Heart right ventricle (tissue), 16 donors: Measurements from ENCODE around the gene MYO3B. TPM values are rescaled to one million over a fixed set of nuclear protein-coding genes. Genes with fewer than 3 reads are reported as not detected.

Source experiments
- ATAC-seq, 8 donors: fragments of 200-7000 bp; cut with Tn5 transposase; one replicate each; pipeline ENCODE4 v1.9.1; 2020; ENCODE audit warnings: mild to moderate bottlenecking in 8 of 8, moderate library complexity in 8 of 8, moderate number of reproducible peaks in 1 of 8
- DNase-seq, 2 donors: peaks; one replicate each; pipeline ENCODE4 v3.0.0-alpha.2; 2020
- H3K27ac ChIP-seq, 10 donors: fragments of 200-600 bp; sonication (generic) in 2 of 10; one replicate each; pipeline versions ENCODE4 v1.5.0 to v1.8.0; 2020 to 2022; ENCODE audit warnings: mild to moderate bottlenecking in 3 of 10
- H3K27me3 ChIP-seq, 7 donors: fragments of 200-600 bp; one replicate each; pipeline ENCODE4 v1.8.0; 2021 to 2022; ENCODE audit warnings: mild to moderate bottlenecking in 2 of 7
- H3K36me3 ChIP-seq, 9 donors: fragments of 200-600 bp; sonication (generic) in 1 of 9; one replicate each; pipeline versions ENCODE4 v1.5.0 to v1.8.0; 2020 to 2022; ENCODE audit warnings: mild to moderate bottlenecking in 2 of 9
- H3K4me1 ChIP-seq, 9 donors: fragments of 200-600 bp; sonication (generic) in 1 of 9; one replicate each; pipeline versions ENCODE4 v1.5.0 to v1.8.0; 2020 to 2022; ENCODE audit warnings: mild to moderate bottlenecking in 4 of 9
- H3K4me3 ChIP-seq, 10 donors: fragments of 200-600 bp; sonication (generic) in 2 of 10; one replicate each; pipeline versions ENCODE4 v1.5.0 to v1.8.0; 2020 to 2022; ENCODE audit warnings: mild to moderate bottlenecking in 7 of 10, moderate library complexity in 2 of 10
- H3K9me3 ChIP-seq, 11 donors: fragments of 200-600 bp in 10 of 11; sonication (generic) in 2 of 11; one replicate each; pipeline versions ENCODE4 v1.5.0 to v1.8.0; 2013 to 2022; ENCODE audit warnings: mild to moderate bottlenecking in 2 of 11, control low read depth in 1 of 11, moderate library complexity in 1 of 11
- CTCF ChIP-seq, 9 donors: fragments of 200-600 bp; sonication (generic) in 2 of 9; IDR thresholded peaks; one replicate each; pipeline versions ENCODE4 v1.5.0 to v1.8.0; 2021 to 2022; ENCODE audit warnings: antibody characterized with exemption in 9 of 9, mild to moderate bottlenecking in 5 of 9, moderate library complexity in 1 of 9
- WGBS, 2 donors: extraction: QIAGEN DNeasy Blood & Tissue Kit; methylation state at CpG; one replicate each; pipeline ENCODE4 v1.1.7; 2013; ENCODE audit warnings: inconsistent platforms in 1 of 2; 5-methylcytosine and 5-hydroxymethylcytosine counted together
- intact Hi-C, 10 donors: fragments of 100-400 bp; cut with DNase I; formaldehyde crosslinking; loops; one replicate each; pipeline versions ENCODE4 v1.11.1 to v1.14.2; 2022
- polyA plus RNA-seq, 2 donors: library from polyadenylated mRNA; stranded (reverse); fragments of 200-250 nt; gene quantifications; one replicate each; pipeline ENCODE4 v1.2.3, GENCODE V29; 2013
- total RNA-seq, 10 donors: library from RNA; stranded (reverse); fragmentation: NEBNext Ultra II Directional in 3 of 10; extraction: Animal tissue kit (Norgen Biotek cat#: 25700) in 3 of 10; gene quantifications; one replicate each; pipeline versions ENCODE4 v1.2.1 to v1.2.4, GENCODE V29; 2021 to 2023
- donor health status: Arrhythmogenic right ventricular cardiomyopathy.
- donor health status: ischemic (EF 13 %, LVEDD 7.1; RV severe dilation, severe dysfunction).
- donor health status: healthy with polysubstance abuse.
- donor health status: DM: no; HTN: yes; CAD: no.
- donor health status: DM: no; HTN: no; CAD: no.
- donor health status: ischemic (EF 25% LVEDD 6.9; RV normal size, moderate dysfunction).
- donor health status: ischemic (EF 25% LVEDD 5.7; RV mildly dilated, moderate dysfunction).
- donor health status: healthy.
- donor health status: DM: yes; HTN: yes; CAD: no.
- donor health status: Ischemic cardiomyopathy.
- donor health status: ischemic (EF 35%, LVEDD 5.7; RV mildly dilated, moderate dysfunction).
- donor health status: nonischemic (EF 11% LVEDD 7.7; RV severe dilation, severe dysfunction).
- donor health status: DM: yes; HTN: yes; CAD: no.
- donor health status: PGD.
- donor health status: ischemic (EF 29% LVEDD 5.4; RV normal size, mild dysfunction).
- donor health status: nonischemic (EF 23%, LVEDD 6.1; RV moderate dilation, normal function).

MYO3B gene
- total and polyA plus RNA-seq, 12 donors = 0.05 to 0.21 (median 0.09) TPM; not detected in 8

DNA sequence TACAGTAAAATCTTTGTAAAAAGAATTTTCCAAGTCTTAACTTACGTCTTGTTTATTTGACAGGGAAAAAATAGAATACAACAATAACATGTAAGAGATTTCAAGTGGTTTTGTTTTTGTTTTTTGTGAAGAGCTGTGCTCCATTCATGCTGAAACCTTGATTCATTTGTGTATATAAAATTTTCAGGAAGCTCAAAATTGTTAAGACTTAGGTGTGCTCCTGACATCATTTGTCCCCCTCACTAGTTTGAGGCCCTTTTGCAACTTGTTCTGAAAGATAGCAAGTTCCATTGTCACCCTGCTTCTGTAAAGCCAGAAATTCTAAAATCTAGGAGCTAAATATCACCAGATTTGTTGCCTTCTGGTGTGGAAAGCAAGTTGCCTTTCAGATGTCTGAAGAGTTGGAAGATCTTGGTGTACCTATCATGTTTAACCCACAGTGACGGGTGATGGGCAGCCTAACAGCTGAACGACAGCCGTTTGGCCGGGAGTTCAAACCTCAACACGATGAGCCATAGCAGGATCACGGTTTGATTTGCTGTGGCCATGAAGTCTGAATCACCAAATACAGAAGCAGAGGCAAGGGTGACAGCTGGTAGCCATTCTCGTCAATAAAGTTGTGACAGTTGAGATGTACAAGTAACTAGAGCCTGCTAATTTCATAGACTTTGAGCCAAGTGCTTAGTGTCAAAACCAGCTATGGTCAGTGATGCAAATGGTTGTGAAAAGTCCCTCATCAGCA, 331.7 kb downstream of the MYO3B start:
- no peak overlapping the region for H3K4me3 ChIP-seq
- intact Hi-C loops = loop anchor here in 2 of 10 donors (10.0 kb wide), 1 partner anchor 205 kb away; the partner anchor contains the start of gene SP5 (in 2 of the 2)

DNA sequence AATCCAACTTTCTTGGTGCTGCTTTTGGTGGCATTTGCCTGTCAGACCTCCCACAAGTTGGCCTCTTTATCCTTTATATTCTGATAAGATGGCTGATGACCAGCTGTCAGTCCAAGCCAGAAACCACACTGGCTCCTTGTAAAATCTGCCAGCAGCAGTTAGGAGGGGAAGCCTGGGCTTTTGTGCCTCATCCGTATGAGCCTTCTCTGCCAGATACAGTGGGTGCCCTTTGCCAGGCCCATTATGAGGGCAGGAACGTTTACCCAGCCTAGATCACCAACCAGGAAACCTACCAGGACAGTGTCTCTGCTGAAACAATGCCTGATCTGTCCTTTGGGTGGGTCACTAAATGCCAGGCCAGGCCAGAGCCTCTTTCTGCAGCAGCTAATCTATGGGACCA, 334.3 kb downstream of the MYO3B start:
- Histone ChIP-seq H3K4me3 (no peak overlapping the region), H3K27ac (peak overlapping the region in 1 of 10 donors; percentile 26), H3K27me3 (peaks cover 0 to 9% (median 0%) of the 10 kb centered on the region in 7 donors), H3K9me3 (no peaks in the 10 kb centered on the region), H3K4me1 (peaks cover 0 to 22% (median 5%) of the 10 kb centered on the region in 9 donors), H3K36me3 (no peaks in the 10 kb centered on the region)
- WGBS, 2 donors = 38 to 44% methylated on average over 2 of the region's 2 CpGs
- ATAC-seq (peak in 1 of 8 donors; percentile 22), DNase-seq (no peak)
- intact Hi-C loops = no loop called here
- no peak for TF ChIP-seq CTCF (IDR thresholded peaks at IDR 0.05)

More for the DNA sequence above, 331.7 kb downstream of the MYO3B start:
- no peak for ATAC-seq
- H3K9me3 ChIP-seq = no peaks in the 10 kb centered on the region
- H3K27ac ChIP-seq = no peak overlapping the region
- no peaks in the 10 kb centered on the region for H3K36me3 ChIP-seq
- no peak for TF ChIP-seq CTCF (IDR thresholded peaks at IDR 0.05)
- peaks cover 2 to 43% (median 15%) of the 10 kb centered on the region in 9 donors for H3K4me1 ChIP-seq
- H3K27me3 ChIP-seq = peaks cover 0 to 14% (median 0%) of the 10 kb centered on the region in 7 donors
- 93 to 94% methylated on average over 8 of the region's 8 CpGs for WGBS, 2 donors
- no peak for DNase-seq

DNA sequence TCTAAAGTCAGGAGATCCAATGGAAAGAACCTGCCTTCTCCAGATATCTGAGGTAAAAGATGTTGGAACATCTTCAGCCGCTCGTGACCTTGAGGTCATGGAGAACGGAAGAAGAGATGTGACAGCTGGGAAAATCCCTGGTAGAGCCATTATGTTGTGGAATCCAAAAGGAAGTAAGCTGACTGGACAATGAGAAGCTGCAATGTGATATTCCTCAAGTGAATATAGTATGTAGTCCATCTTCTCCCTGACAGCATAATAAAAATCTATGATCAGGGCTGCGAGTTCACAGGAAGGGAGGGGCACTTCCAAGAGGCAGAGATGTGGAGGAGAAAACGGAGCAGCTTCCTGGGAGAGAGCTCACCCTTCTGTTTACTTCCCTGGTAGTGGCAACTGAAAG, 336.2 kb downstream of the MYO3B start:
- Histone ChIP-seq H3K4me3 (no peak overlapping the region), H3K27ac (peak overlapping the region in 1 of 10 donors; percentile 26), H3K36me3 (no peaks in the 10 kb centered on the region), H3K9me3 (no peaks in the 10 kb centered on the region), H3K4me1 (peaks cover 0 to 22% (median 5%) of the 10 kb centered on the region in 9 donors), H3K27me3 (peaks cover 0 to 9% (median 0%) of the 10 kb centered on the region in 7 donors)
- DNase-seq = no peak
- intact Hi-C loops = no loop called here
- peak in 4 of 8 donors; percentile 11 to 67 (median 20) for ATAC-seq
- WGBS, 2 donors = 37 to 43% methylated on average over 5 of the region's 5 CpGs
- no peak for TF ChIP-seq CTCF (IDR thresholded peaks at IDR 0.05)

GRCh38 chr2:170517538-170517937, 339.6 kb downstream of the MYO3B start:
- H3K27me3 ChIP-seq = peaks cover 0 to 9% (median 0%) of the 10 kb centered on the region in 7 donors
- H3K9me3 ChIP-seq = no peaks in the 10 kb centered on the region
- ATAC-seq (no peak), DNase-seq (no peak)
- WGBS, 2 donors = 47 to 54% methylated on average over 1 of the region's 1 CpG
- intact Hi-C loops = no loop called here
- no peak overlapping the region for H3K4me3 ChIP-seq
- H3K4me1 ChIP-seq = peaks cover 0 to 14% (median 2%) of the 10 kb centered on the region in 9 donors
- no peak overlapping the region for H3K27ac ChIP-seq
- H3K36me3 ChIP-seq = no peaks in the 10 kb centered on the region
- TF ChIP-seq CTCF (IDR thresholded peaks at IDR 0.05) = no peak
